Measurements from ENCODE around the gene TOMM22.

GRCh38 chr22:38707346-38707745 is 25.6 kb downstream of the TOMM22 start:
- TF ChIP-seq CTCF (IDR thresholded peaks at IDR 0.05 in 8 of 11, conservative IDR thresholded peaks at IDR 0.05 in 3 of 11) (no peak), POLR2AphosphoS5 (IDR thresholded peaks at IDR 0.05) (peak in 1 of 3 donors; percentile 45), POLR2A (IDR thresholded peaks at IDR 0.05) (no peak)
